Thymus (tissue), 14 donors: Measurements from ENCODE around the gene CDC42. TPM values are rescaled to one million over a fixed set of nuclear protein-coding genes. Genes with fewer than 3 reads are reported as not detected.
A peak's percentile ranks its signal among the peaks of the same experiment; 100 is the strongest.
"Not testable (repeated sequence)": the region's sequence is repeated elsewhere in the genome, so short reads cannot be mapped to it uniquely, and the experiment has no call there.

ENCODE experiments used
- DNase-seq, 9 donors: peaks; one replicate each; pipeline ENCODE4 v3.0.0-alpha.2; 2013; ENCODE audit warnings: low spot score in 9 of 9, low read depth in 6 of 9, missing footprints in 1 of 9
- H3K27ac ChIP-seq, 2 donors: one replicate each; pipeline ENCODE4 v1.5.1; 2013; ENCODE audit warnings: control low read depth in 1 of 2, low read depth in 1 of 2, low read length in 1 of 2, mild to moderate bottlenecking in 1 of 2, moderate library complexity in 1 of 2
- H3K27me3 ChIP-seq, 2 donors: one replicate each; pipeline ENCODE4 v1.5.1; 2013; ENCODE audit warnings: low read length in 1 of 2; ENCODE audit not compliant: control insufficient read depth in 2 of 2, insufficient read depth in 1 of 2
- H3K36me3 ChIP-seq, 2 donors: one replicate each; pipeline ENCODE4 v1.5.1; 2013; ENCODE audit warnings: low read length in 1 of 2, mild to moderate bottlenecking in 1 of 2, moderate library complexity in 1 of 2; ENCODE audit not compliant: control insufficient read depth in 2 of 2, insufficient read depth in 2 of 2
- H3K4me1 ChIP-seq, 2 donors: one replicate each; pipeline ENCODE4 v1.5.1; 2013; ENCODE audit warnings: low read length in 2 of 2; ENCODE audit not compliant: control insufficient read depth in 2 of 2, insufficient read depth in 2 of 2
- H3K4me3 ChIP-seq, 2 donors: one replicate each; pipeline ENCODE4 v1.5.1; 2013; ENCODE audit warnings: low read length in 2 of 2, control low read depth in 1 of 2, mild to moderate bottlenecking in 1 of 2
- H3K9me3 ChIP-seq, 2 donors: one replicate each; pipeline ENCODE4 v1.5.1; 2013; ENCODE audit warnings: low read length in 1 of 2, mild to moderate bottlenecking in 1 of 2; ENCODE audit not compliant: control insufficient read depth in 2 of 2, insufficient read depth in 1 of 2
- WGBS: extraction: QIAGEN DNeasy Blood & Tissue Kit; methylation state at CpG from one replicate; pipeline ENCODE4 v1.1.7; 2013; 5-methylcytosine and 5-hydroxymethylcytosine counted together
- long read RNA-seq, 10 donors: transcript quantifications; one replicate each; lab custom pipeline, GENCODE V29; 2026
- polyA plus RNA-seq: library from polyadenylated mRNA; stranded (reverse); fragments of 200-250 nt; gene quantifications from one replicate; pipeline ENCODE4 v1.2.3, GENCODE V29; 2013
- total RNA-seq: library from RNA; stranded (reverse); fragments of 120-200 nt; gene quantifications from one replicate; pipeline ENCODE4 v1.2.4, GENCODE V29; 2013
- donor health status: healthy.

Gene CDC42
- total RNA-seq (333 TPM), polyA plus RNA-seq (227 TPM)
- long read RNA-seq, donor 1, partial matches to known transcripts, result 0 of 12 reads
- long read RNA-seq, donor 1, other reads (novel, unspliced or antisense), result 11 of 12 reads
- long read RNA-seq, donor 2, partial matches to known transcripts, result 152 of 253 reads
- long read RNA-seq, donor 2, other reads (novel, unspliced or antisense), result 95 of 253 reads
- long read RNA-seq, donor 3, transcript CDC42-202 (7 exons, 2,256 nt), result major isoform, 5 of 323 reads
- long read RNA-seq, donor 3, partial matches to known transcripts, result 209 of 323 reads
- long read RNA-seq, donor 3, other reads (novel, unspliced or antisense), result 107 of 323 reads
- long read RNA-seq, donor 4, partial matches to known transcripts, result 52 of 63 reads
- long read RNA-seq, donor 4, other reads (novel, unspliced or antisense), result 10 of 63 reads
- long read RNA-seq, donor 5, transcript CDC42-202 (7 exons, 2,256 nt), result major isoform, 6 of 302 reads
- long read RNA-seq, donor 5, partial matches to known transcripts, result 128 of 302 reads
- long read RNA-seq, donor 5, other reads (novel, unspliced or antisense), result 165 of 302 reads
- long read RNA-seq, donor 6, partial matches to known transcripts, result 56 of 120 reads
- long read RNA-seq, donor 6, other reads (novel, unspliced or antisense), result 58 of 120 reads
- long read RNA-seq, donor 7, partial matches to known transcripts, result 95 of 203 reads
- long read RNA-seq, donor 7, other reads (novel, unspliced or antisense), result 107 of 203 reads
- long read RNA-seq, donor 8, partial matches to known transcripts, result 65 of 69 reads
- long read RNA-seq, donor 8, other reads (novel, unspliced or antisense), result 0 of 69 reads
- long read RNA-seq, donor 9, partial matches to known transcripts, result 26 of 95 reads
- long read RNA-seq, donor 9, other reads (novel, unspliced or antisense), result 65 of 95 reads
- long read RNA-seq, donor 10, partial matches to known transcripts, result 65 of 125 reads
- long read RNA-seq, donor 10, other reads (novel, unspliced or antisense), result 54 of 125 reads

DNA sequence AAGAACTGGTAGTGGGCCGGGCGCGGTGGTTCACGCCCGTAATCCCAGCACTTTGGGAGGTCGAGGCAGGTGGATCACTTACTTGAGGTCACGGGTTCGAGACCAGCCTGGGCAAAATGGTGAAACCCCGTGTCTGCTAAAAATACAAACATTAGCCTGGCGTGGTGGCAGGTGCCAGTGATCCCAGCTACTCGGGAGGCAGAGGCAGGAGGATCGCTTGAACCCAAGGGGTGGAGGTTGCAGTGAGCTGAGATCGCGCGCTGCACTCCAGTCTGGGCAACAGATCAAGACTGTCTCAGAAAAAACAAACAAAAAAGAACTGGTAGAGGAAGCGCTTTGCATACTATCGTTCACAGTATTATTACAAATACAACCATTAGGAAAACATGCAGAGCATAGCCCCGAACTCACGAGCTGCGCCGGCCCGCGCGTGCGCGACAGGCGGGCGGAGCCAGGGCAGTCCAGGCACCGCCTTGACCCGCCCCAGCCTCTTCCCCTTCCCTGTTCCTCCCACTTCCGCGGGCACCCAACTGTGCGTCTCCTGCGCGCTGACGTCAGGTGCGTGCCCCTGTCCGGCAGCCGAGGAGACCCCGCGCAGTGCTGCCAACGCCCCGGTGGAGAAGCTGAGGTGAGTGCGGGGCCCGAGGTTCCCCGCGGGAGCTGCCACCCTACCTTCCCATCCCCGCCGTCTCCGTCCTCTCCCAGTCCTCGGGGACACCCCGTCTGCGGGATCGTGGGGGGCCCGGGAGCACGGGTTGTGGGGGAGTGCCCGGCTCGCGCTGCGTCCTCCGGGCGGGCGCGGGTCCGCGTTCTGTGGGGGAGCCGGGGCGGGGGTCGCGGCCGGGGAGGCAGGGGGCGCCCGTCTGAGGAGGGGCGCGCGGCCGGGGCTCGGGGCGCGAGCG is at the start of gene CDC42:
CDC42 (plus strand) TSS at position 595 of the 902 bp plus-strand sequence. CDS start 25,770 bp downstream, outside the sequence.
- H3K4me3 ChIP-seq, result peak within 1 kb of the TSS; percentile 59 to 99
- H3K27me3 ChIP-seq, result no peaks in the 10 kb centered on the region
- DNase-seq, result peak in 8 of 9 donors; percentile 85 to 97 (median 92)
- peaks cover 9 to 12% of the 10 kb centered on the region in 2 donors for H3K4me1 ChIP-seq
- peak within 1 kb of the TSS; percentile 90 to 99 for H3K27ac ChIP-seq
- H3K9me3 ChIP-seq, result no peaks in the 10 kb centered on the region
- peaks cover 0 to 2% of the 10 kb centered on the region in 2 donors for H3K36me3 ChIP-seq
- 17% methylated on average over 81 of the region's 81 CpGs for WGBS

GRCh38 chr1:22002875-22003274 is 49.6 kb upstream of the CDC42 start:
- not testable (repeated sequence) for H3K9me3 ChIP-seq, H3K27me3 ChIP-seq, H3K4me3 ChIP-seq, H3K27ac ChIP-seq, H3K36me3 ChIP-seq, H3K4me1 ChIP-seq, DNase-seq
- 97% methylated on average over 8 of the region's 8 CpGs for WGBS

GRCh38 chr1:22003959-22004358 is 48.5 kb upstream of the CDC42 start:
- 97% methylated on average over 3 of the region's 3 CpGs for WGBS

DNA sequence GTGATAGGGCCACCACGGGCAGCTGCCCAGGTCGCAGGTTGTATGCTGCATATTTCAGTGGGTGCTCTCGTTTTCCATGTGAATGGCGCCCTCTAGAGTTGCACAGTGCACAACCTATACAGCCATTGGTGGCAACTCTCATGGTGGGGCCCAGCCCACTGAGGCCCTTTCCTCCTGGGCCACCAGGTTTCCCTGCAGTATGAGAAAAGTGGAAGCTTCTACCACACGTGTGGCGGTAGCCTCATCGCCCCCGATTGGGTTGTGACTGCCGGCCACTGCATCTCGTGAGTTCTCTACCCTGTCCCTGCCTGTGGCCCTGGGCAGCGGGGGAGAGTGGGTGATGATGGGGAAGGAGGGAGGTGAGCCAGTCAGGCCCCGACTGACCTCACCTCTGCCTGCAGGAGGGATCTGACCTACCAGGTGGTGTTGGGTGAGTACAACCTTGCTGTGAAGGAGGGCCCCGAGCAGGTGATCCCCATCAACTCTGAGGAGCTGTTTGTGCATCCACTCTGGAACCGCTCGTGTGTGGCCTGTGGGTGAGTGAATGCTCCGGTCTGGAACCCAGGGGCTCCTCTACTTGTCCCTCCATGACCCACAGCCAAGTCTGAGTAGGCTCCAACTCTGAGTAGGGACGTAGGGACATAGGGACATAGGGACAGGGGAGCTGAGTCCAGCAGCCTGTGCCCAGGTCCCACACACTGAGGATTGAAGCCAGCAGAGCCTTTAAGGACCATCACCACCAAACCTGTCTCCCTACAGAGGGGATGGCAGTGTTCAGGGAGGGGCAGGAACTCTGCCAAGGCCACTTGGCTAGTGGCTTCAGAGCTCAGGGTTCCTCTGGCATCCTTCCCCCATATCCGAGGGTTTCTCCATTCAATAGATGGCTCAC is 47.0 kb upstream of the CDC42 start:
- WGBS, result 83% methylated on average over 18 of the region's 18 CpGs
- H3K4me3 ChIP-seq, H3K27me3 ChIP-seq, H3K4me1 ChIP-seq, H3K9me3 ChIP-seq, H3K27ac ChIP-seq, H3K36me3 ChIP-seq: not testable (repeated sequence)
- DNase-seq, result peak in 2 of 9 donors; percentile 30 to 36

More at GRCh38 chr1:22003959-22004358, 48.5 kb upstream of the CDC42 start:
- not testable (repeated sequence) for H3K4me3 ChIP-seq, H3K4me1 ChIP-seq, H3K36me3 ChIP-seq, H3K27me3 ChIP-seq, DNase-seq, H3K27ac ChIP-seq, H3K9me3 ChIP-seq

DNA sequence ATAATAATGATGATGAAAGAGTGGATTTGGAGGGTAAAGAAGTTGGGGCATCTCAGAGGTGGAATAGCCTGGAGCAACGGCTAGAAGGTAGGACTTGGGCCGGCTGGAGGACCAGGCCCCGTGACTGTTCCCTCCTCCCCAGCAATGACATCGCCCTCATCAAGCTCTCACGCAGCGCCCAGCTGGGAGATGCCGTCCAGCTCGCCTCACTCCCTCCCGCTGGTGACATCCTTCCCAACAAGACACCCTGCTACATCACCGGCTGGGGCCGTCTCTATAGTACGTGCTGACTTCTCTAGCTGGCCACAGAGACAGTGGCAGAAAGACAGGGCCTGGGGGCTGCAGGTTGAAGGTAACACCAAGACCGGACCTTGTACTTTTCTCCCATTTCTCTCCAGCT is 45.8 kb upstream of the CDC42 start:
- H3K4me3 ChIP-seq, DNase-seq, H3K4me1 ChIP-seq, H3K9me3 ChIP-seq, H3K36me3 ChIP-seq, H3K27ac ChIP-seq, H3K27me3 ChIP-seq: not testable (repeated sequence)
- WGBS, result 95% methylated on average over 13 of the region's 13 CpGs

- not testable (repeated sequence) for H3K4me3 ChIP-seq, H3K4me1 ChIP-seq, DNase-seq, H3K27me3 ChIP-seq, H3K36me3 ChIP-seq, H3K9me3 ChIP-seq, H3K27ac ChIP-seq
- 97% methylated on average over 9 of the region's 10 CpGs for WGBS
These were observed 45.2 kb upstream of the CDC42 start for GRCh38 chr1:22007262-22007661.

- H3K27ac ChIP-seq, H3K9me3 ChIP-seq, H3K27me3 ChIP-seq, H3K4me3 ChIP-seq, H3K4me1 ChIP-seq, H3K36me3 ChIP-seq, DNase-seq: not testable (repeated sequence)
- WGBS, result 88% methylated on average over 10 of the region's 11 CpGs
These were observed 42.9 kb upstream of the CDC42 start for GRCh38 chr1:22009566-22009965.

DNA sequence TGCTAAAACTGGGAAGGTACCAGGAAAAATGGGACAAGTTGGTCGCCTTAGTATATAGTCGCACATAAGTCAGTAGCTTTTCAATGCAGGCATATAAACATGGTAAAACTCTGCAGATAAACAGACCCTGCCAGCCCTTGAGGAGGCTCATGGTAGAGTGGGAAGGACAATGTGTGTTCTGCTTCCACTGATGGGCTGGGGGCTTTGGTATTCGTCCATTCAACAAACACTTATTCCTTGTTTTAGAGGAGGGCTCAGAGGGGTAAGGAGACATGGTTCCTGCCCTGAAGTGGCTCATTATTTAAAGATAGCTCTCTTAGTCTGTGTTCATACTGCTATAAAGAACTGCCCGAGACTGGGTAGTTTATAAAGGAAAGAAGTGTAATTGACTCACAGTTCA is 39.8 kb upstream of the CDC42 start:
- H3K4me3 ChIP-seq, H3K27ac ChIP-seq, H3K27me3 ChIP-seq, H3K4me1 ChIP-seq, DNase-seq, H3K9me3 ChIP-seq, H3K36me3 ChIP-seq: not testable (repeated sequence)
- WGBS, result 88% methylated on average over 4 of the region's 4 CpGs
